Measurements from ENCODE around the gene PAX5. TPM values are rescaled to one million over a fixed set of nuclear protein-coding genes. Genes with fewer than 3 reads are reported as not detected.

Gene PAX5
- total and polyA plus RNA-seq, 2 donors (not counting 1 experiment from before 2014, with no cell fraction given), result 196 to 275 TPM

- no peak for DNase-seq
- no peak overlapping the region for H3K4me2 ChIP-seq (replicated peaks; ENCODE audit: low read depth, low read length, poor library complexity, severe bottlenecking)
- WGBS (ENCODE audit: insufficient coverage), result 95% methylated on average over 10 of the region's 12 CpGs
- peaks cover 67% of the 10 kb centered on the region for H3K4me1 Mint-ChIP-seq
- intact Hi-C loops (cut with micrococcal nuclease), result no loop called here
- H3K27me3 Mint-ChIP-seq, result no peaks in the 10 kb centered on the region
- TF ChIP-seq, protein P1, sequence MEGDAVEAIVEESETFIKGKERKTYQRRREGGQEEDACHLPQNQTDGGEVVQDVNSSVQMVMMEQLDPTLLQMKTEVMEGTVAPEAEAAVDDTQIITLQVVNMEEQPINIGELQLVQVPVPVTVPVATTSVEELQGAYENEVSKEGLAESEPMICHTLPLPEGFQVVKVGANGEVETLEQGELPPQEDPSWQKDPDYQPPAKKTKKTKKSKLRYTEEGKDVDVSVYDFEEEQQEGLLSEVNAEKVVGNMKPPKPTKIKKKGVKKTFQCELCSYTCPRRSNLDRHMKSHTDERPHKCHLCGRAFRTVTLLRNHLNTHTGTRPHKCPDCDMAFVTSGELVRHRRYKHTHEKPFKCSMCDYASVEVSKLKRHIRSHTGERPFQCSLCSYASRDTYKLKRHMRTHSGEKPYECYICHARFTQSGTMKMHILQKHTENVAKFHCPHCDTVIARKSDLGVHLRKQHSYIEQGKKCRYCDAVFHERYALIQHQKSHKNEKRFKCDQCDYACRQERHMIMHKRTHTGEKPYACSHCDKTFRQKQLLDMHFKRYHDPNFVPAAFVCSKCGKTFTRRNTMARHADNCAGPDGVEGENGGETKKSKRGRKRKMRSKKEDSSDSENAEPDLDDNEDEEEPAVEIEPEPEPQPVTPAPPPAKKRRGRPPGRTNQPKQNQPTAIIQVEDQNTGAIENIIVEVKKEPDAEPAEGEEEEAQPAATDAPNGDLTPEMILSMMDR (IDR thresholded peaks at IDR 0.05), result no peak
- no peak for TF ChIP-seq EZH2 (IDR thresholded peaks at IDR 0.05; ENCODE audit: borderline replicate concordance, insufficient read depth, low read depth, low read length, poor library complexity, severe bottlenecking)
- ChIA-PET POLR2A (no interaction called here), CTCF (interaction anchor here (0.6 kb wide), 1 partner anchor 507 kb away, joined by 5 read pairs; no protein-coding TSS in a partner anchor)
- H3K36me3 ChIP-seq (replicated peaks in 1 of 2; ENCODE audit: control extremely low read depth in 1 of 2, control insufficient read depth in 1 of 2, extremely low read depth in 1 of 2, insufficient read depth in 2 of 2, low read length in 1 of 2), result peaks cover 0 to 93% of the 10 kb centered on the region in 2 experiments
- H2AFZ ChIP-seq (ENCODE audit: insufficient read depth, low read depth, low read length, poor library complexity, severe bottlenecking), result no peak overlapping the region
- peak overlapping the region; percentile 94 for H3K27ac Mint-ChIP-seq
- peaks cover 0 to 3% (median 0%) of the 10 kb centered on the region in 3 donors for H3K9me3 ChIP-seq (ENCODE audit: control extremely low read depth in 1 of 3, control insufficient read depth in 2 of 3, insufficient read depth in 1 of 3, low read length in 2 of 3)
- peaks cover 97% of the 10 kb centered on the region for H3K79me2 ChIP-seq (ENCODE audit: control insufficient read depth, insufficient read depth, low read length)
- H4K20me1 ChIP-seq (ENCODE audit: control insufficient read depth, insufficient read depth, low read length, poor library complexity, severe bottlenecking), result peaks cover 90% of the 10 kb centered on the region
- no peak overlapping the region for H3K4me3 Mint-ChIP-seq
- no peaks in the 10 kb centered on the region for H3K27me3 ChIP-seq (replicated peaks in 1 of 4; ENCODE audit: control extremely low read depth in 1 of 4, control insufficient read depth in 3 of 4, insufficient read depth in 4 of 4, low read length in 3 of 4)
- H3K9ac ChIP-seq (ENCODE audit: low read length), result no peak overlapping the region
- no peak for ATAC-seq (ENCODE audit: low read depth)
- H3K9me3 Mint-ChIP-seq (ENCODE audit: insufficient read depth), result no peaks in the 10 kb centered on the region
- H3K27ac ChIP-seq (ENCODE audit: low read length in 2 of 2), result peak overlapping the region in 1 of 2 donors; percentile 6
- H3K4me1 ChIP-seq (ENCODE audit: control insufficient read depth in 2 of 2, insufficient read depth in 2 of 2, low read length in 2 of 2), result peaks cover 37 to 55% of the 10 kb centered on the region in 2 donors
- H3K4me3 ChIP-seq (ENCODE audit: control extremely low read depth in 1 of 5, extremely low read depth in 1 of 5, insufficient read depth in 1 of 5, low read depth in 2 of 5, low read length in 4 of 5), result no peak overlapping the region
These were observed 154.0 kb downstream of the PAX5 start for GRCh38 chr9:36880075-36880474.

Data from B cell (primary cell).